ENCODE results near the gene PKHD1.

Gene PKHD1

GRCh38 chr6:52020945-52021570 is 66.4 kb downstream of the PKHD1 start:
- no peak for DNase-seq (ENCODE audit: low spot score)
- TF ChIP-seq CTCF (IDR thresholded peaks at IDR 0.05; ENCODE audit: extremely low read depth, missing control alignments), result peak; percentile 24

- DNase-seq (ENCODE audit: low spot score), result no peak
- no peak for TF ChIP-seq CTCF (IDR thresholded peaks at IDR 0.05; ENCODE audit: extremely low read depth, missing control alignments)
Measured at GRCh38 chr6:52019881-52020280, 67.5 kb downstream of the PKHD1 start.

GRCh38 chr6:52019092-52019491 is 68.3 kb downstream of the PKHD1 start:
- TF ChIP-seq CTCF (IDR thresholded peaks at IDR 0.05; ENCODE audit: extremely low read depth, missing control alignments), result no peak
- no peak for DNase-seq (ENCODE audit: low spot score)

- DNase-seq (ENCODE audit: low spot score), result peak; percentile 9
- TF ChIP-seq CTCF (IDR thresholded peaks at IDR 0.05; ENCODE audit: extremely low read depth, missing control alignments), result no peak
Measured at GRCh38 chr6:52016915-52017748, 70.3 kb downstream of the PKHD1 start.

- DNase-seq (ENCODE audit: low spot score), result no peak
- TF ChIP-seq CTCF (IDR thresholded peaks at IDR 0.05; ENCODE audit: extremely low read depth, missing control alignments), result no peak
Measured at GRCh38 chr6:52015953-52016352, 71.5 kb downstream of the PKHD1 start.

- no peak for DNase-seq (ENCODE audit: low spot score)
- TF ChIP-seq CTCF (IDR thresholded peaks at IDR 0.05; ENCODE audit: extremely low read depth, missing control alignments), result no peak
Measured at GRCh38 chr6:52014391-52014790, 73.0 kb downstream of the PKHD1 start.

- no peak for DNase-seq (ENCODE audit: low spot score)
- TF ChIP-seq CTCF (IDR thresholded peaks at IDR 0.05; ENCODE audit: extremely low read depth, missing control alignments), result no peak
Measured at GRCh38 chr6:52013035-52013434, 74.4 kb downstream of the PKHD1 start.

All from GM20000 (cell line).